ENCODE data around the gene ZNF3. TPM values are rescaled to one million over a fixed set of nuclear protein-coding genes. Genes with fewer than 3 reads are reported as not detected.

The ZNF3 gene
- total and polyA plus RNA-seq, 9 of the 15 experiments (the other 6 are each of a cell fraction or from before 2014, with no cell fraction given), result 30.0 to 64.9 (median 51.5) TPM

- TF ChIP-seq XRCC4 (IDR thresholded peaks at IDR 0.05; ENCODE audit: extremely low read depth, insufficient read depth, insufficient read length) (no peak), E2F5 (CRISPR knock-in tag; IDR thresholded peaks at IDR 0.05) (peak; percentile 93), CBFA2T2 (conservative IDR thresholded peaks at IDR 0.05) (no peak), HMGN3 (IDR thresholded peaks at IDR 0.05; ENCODE audit: borderline replicate concordance, extremely low read depth, insufficient read length, low read depth, low read length) (peak; percentile 88), FOXP4 (CRISPR knock-in tag; IDR thresholded peaks at IDR 0.05; ENCODE audit: borderline replicate concordance) (peak; percentile 99), ZNF696 (CRISPR knock-in tag; conservative IDR thresholded peaks at IDR 0.05) (no peak), ZNF282 (CRISPR knock-in tag; IDR thresholded peaks at IDR 0.05) (peak; percentile 97; the same call in 1 of the 2 replicates), VEZF1 (CRISPR knock-in tag; IDR thresholded peaks at IDR 0.05) (peak; percentile 81), NFIX (CRISPR knock-in tag; IDR thresholded peaks at IDR 0.05; ENCODE audit: low read depth) (no peak), MTA2 (IDR thresholded peaks at IDR 0.05; ENCODE audit: low read depth) (no peak), ZEB2 (IDR thresholded peaks at IDR 0.05) (no peak), ATF3 (IDR thresholded peaks at IDR 0.05) (no peak), ATF3 (CRISPR knock-in tag; conservative IDR thresholded peaks at IDR 0.05) (peak; percentile 94), ZNF444 (CRISPR knock-in tag; IDR thresholded peaks at IDR 0.05) (no peak), TBP (optimal IDR thresholded peaks at IDR 0.05; ENCODE audit: low read depth, low read length) (no peak), NRF1 (conservative IDR thresholded peaks at IDR 0.05 in 1 of 2, IDR thresholded peaks at IDR 0.05 in 1 of 2) (peak; percentile 87 to 89), SETDB1 (IDR thresholded peaks at IDR 0.05; ENCODE audit: low read length) (no peak), NKRF (IDR thresholded peaks at IDR 0.05; ENCODE audit: borderline replicate concordance) (peak; percentile 61; the same call in 1 of the 2 replicates), KLF16 (IDR thresholded peaks at IDR 0.05) (peak; percentile 50), CBX3 (IDR thresholded peaks at IDR 0.05; ENCODE audit: borderline replicate concordance in 1 of 2, low read length in 2 of 2) (peak in 1 of 2 experiments; percentile 56; a peak in 2 of 3 replicates), ZNF143 (CRISPR knock-in tag; IDR thresholded peaks at IDR 0.05) (peak; percentile 47; the same call in 1 of the 2 replicates)
These were observed 7.3 kb upstream of the ZNF3 start, which contains the start of gene COPS6 (continued) for GRCh38 chr7:100088621-100089457.
